ENCODE measurements around the gene SAMD4A. TPM values are rescaled to one million over a fixed set of nuclear protein-coding genes. Genes with fewer than 3 reads are reported as not detected.

The SAMD4A gene
- total RNA-seq, 1 donor from 2014 or later, result 14.4 TPM

DNA sequence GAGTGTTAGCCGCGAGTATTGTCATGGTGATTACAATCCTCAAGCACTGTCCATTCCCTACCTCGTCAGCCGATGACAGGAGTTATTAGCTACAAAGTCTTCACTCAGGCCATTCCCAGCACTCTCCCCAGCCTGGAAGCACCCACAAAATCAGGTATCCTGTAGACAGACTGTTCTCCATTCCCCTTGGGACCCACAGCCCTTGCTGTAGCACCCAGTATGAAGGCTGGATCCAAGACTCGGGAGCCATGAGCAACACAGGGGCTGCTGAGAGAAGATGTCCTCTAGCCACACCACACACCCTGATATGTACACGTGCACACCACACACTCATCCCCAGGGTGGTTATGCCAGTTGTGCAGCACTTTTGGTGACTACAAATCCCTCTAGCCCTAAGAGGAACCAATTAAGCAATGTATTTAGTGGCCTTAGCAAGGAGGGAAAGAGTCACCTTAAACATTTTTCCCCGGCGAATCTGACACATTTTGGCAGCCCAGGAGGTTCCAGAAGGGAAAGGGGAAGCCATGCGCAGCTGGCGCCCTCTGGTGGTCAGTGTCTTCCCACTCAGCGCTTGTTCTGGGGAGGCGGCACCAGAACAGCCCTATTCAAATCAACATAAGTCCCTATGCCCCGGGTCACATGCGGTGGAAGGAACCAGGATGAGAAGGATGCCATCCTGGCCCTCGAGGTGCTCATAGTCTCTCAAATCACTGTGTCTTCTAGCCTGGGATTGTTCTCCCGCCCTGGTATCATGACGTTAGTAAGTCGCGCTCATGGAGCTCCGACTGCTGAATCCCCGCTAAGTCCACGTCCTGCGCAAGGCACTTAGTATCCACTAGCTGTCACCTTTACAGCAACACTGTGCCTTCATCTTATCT, 238.8 kb downstream of the SAMD4A start:
- peak overlapping the region; percentile 7 for H3K4me3 Mint-ChIP-seq
- TF ChIP-seq, protein P1, sequence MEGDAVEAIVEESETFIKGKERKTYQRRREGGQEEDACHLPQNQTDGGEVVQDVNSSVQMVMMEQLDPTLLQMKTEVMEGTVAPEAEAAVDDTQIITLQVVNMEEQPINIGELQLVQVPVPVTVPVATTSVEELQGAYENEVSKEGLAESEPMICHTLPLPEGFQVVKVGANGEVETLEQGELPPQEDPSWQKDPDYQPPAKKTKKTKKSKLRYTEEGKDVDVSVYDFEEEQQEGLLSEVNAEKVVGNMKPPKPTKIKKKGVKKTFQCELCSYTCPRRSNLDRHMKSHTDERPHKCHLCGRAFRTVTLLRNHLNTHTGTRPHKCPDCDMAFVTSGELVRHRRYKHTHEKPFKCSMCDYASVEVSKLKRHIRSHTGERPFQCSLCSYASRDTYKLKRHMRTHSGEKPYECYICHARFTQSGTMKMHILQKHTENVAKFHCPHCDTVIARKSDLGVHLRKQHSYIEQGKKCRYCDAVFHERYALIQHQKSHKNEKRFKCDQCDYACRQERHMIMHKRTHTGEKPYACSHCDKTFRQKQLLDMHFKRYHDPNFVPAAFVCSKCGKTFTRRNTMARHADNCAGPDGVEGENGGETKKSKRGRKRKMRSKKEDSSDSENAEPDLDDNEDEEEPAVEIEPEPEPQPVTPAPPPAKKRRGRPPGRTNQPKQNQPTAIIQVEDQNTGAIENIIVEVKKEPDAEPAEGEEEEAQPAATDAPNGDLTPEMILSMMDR (conservative IDR thresholded peaks at IDR 0.05), result peak; percentile 98
- H3K9me3 Mint-ChIP-seq, result no peaks in the 10 kb centered on the region
- H3K36me3 Mint-ChIP-seq, result no peaks in the 10 kb centered on the region
- H3K27ac Mint-ChIP-seq, result peak overlapping the region; percentile 33
- peak; percentile 82 for DNase-seq (ENCODE audit: extremely low spot score, unreplicated experiment)
- H3K27me3 Mint-ChIP-seq, result peaks cover 35% of the 10 kb centered on the region
- peaks cover 11% of the 10 kb centered on the region for H3K4me1 Mint-ChIP-seq (ENCODE audit: unreplicated experiment)

DNA sequence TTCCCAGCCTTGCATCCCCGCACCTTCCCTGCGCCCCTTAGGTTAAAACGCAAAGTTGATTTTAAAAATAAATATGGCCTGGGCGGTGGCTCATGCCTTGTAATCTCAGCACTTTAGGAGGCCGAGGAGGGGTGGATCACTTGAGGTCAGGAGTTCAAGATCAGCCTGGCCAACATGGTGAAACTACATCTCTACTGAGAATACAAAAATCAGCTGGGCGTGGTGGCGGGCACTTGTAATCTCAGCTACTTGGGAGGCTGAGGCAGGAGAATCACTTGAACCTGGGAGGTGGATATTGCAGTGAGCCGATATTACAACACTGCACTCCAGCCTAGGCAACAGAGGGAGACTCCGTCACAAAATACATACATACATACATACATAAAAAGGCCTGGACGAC, 239.7 kb downstream of the SAMD4A start:
- Mint-ChIP-seq H3K4me3 (no peak overlapping the region), H3K36me3 (no peaks in the 10 kb centered on the region), H3K27ac (no peak overlapping the region), H3K4me1 (ENCODE audit: unreplicated experiment) (peaks cover 11% of the 10 kb centered on the region), H3K9me3 (no peaks in the 10 kb centered on the region), H3K27me3 (peaks cover 40% of the 10 kb centered on the region)
- no peak for DNase-seq (ENCODE audit: extremely low spot score, unreplicated experiment)
- TF ChIP-seq, protein P1 (conservative IDR thresholded peaks at IDR 0.05), result no peak

DNA sequence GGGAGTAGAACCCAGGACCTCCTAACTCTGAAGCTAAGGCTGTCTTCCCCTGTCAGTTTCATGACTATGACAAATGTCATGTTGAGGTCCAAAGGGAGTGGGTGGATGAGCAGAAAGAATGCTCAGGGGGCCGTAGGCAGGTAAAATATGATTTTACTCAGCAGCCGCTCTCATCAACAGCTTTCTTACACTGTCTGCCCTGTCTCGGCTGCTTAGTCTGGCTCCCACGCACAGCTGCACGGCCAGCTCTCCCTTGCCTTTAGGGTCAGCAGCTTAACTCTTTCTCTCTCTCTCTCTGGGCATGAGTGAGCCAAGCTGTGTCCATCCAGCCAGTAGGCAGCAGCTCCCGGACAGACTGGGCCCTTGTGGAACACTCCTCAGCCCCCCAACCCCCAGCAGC, 240.5 kb downstream of the SAMD4A start:
- Mint-ChIP-seq H3K27me3 (peaks cover 36% of the 10 kb centered on the region), H3K9me3 (no peaks in the 10 kb centered on the region)
- no peak for DNase-seq (ENCODE audit: extremely low spot score, unreplicated experiment)

DNA sequence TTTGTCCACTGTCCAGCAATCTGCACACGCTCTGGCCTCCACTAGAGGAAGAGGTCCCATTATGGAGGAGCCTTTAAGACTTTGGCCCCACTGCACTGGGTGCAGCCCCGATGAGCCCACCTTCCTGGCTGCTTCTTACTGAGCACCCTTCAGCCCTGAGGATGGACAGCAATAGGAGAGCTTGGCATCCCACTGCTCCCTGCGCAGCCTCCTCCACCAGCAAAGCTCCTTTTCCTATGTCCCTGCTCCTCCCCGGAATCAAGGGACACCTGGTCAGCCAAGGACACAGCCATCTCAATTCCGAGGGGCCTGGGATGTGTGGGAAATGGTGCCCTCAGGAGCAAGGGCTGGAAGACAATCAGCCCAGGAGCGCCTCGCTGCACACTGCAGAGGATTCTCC, 241.0 kb downstream of the SAMD4A start:
- H3K9me3 Mint-ChIP-seq, result no peaks in the 10 kb centered on the region
- TF ChIP-seq, protein P1 (conservative IDR thresholded peaks at IDR 0.05), result no peak
- no peaks in the 10 kb centered on the region for H3K36me3 Mint-ChIP-seq
- DNase-seq (ENCODE audit: extremely low spot score, unreplicated experiment), result no peak
- H3K27me3 Mint-ChIP-seq, result peaks cover 40% of the 10 kb centered on the region
- H3K27ac Mint-ChIP-seq, result no peak overlapping the region
- peaks cover 11% of the 10 kb centered on the region for H3K4me1 Mint-ChIP-seq (ENCODE audit: unreplicated experiment)
- no peak overlapping the region for H3K4me3 Mint-ChIP-seq

More for the DNA sequence above, 240.5 kb downstream of the SAMD4A start:
- TF ChIP-seq, protein P1 (conservative IDR thresholded peaks at IDR 0.05), result no peak
- Mint-ChIP-seq H3K4me1 (ENCODE audit: unreplicated experiment) (peaks cover 11% of the 10 kb centered on the region), H3K27ac (no peak overlapping the region), H3K36me3 (no peaks in the 10 kb centered on the region), H3K4me3 (no peak overlapping the region)

DNA sequence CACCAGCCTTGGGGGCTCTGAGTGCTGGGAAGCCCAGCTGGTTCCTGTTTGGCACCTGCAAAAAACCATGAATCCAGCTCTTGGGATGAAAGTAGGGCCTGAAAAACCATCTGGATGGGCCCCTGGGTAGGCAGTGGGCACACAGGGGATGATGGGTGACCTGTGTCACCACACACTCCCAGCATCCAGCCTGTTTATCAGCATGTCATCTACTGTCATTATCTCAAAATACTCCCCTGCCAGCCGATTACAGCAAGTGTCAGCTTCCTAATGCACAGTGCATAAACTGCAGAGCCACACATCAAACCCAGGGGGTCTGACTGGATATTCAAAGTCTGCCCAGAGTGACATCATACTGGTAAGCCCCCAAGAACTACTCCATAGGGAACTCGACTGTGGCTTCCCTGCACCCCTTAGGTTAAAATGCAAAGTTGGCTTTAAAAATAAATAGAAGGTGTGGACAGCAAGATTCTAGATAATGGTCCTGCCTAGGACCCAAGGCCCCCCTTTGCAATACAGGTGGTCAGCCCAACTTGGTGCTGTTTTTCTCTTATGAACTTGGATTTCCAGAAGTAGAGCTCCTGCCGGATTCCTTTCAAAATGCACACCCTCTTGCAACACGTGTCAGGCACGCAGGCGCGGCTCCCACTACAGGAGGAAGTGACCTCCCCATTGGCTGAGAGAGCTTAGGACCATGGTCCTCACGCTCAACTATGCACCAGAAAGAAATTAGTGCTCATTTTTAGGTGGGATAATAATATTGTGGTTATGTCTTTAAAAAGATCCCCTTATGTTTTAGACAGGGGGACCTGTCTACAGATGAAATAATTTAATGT, 241.6 kb downstream of the SAMD4A start:
- peaks cover 11% of the 10 kb centered on the region for H3K4me1 Mint-ChIP-seq (ENCODE audit: unreplicated experiment)
- no peak overlapping the region for H3K27ac Mint-ChIP-seq
- no peaks in the 10 kb centered on the region for H3K36me3 Mint-ChIP-seq
- H3K27me3 Mint-ChIP-seq, result peaks cover 37% of the 10 kb centered on the region
- no peak for DNase-seq (ENCODE audit: extremely low spot score, unreplicated experiment)
- no peaks in the 10 kb centered on the region for H3K9me3 Mint-ChIP-seq
- TF ChIP-seq, protein P1 (conservative IDR thresholded peaks at IDR 0.05), result no peak
- no peak overlapping the region for H3K4me3 Mint-ChIP-seq
